ENCODE data around the gene LCE5A. TPM values are rescaled to one million over a fixed set of nuclear protein-coding genes. Genes with fewer than 3 reads are reported as not detected.
A peak's percentile ranks its signal among the peaks of the same experiment; 100 is the strongest.

Gene LCE5A
- polyA plus RNA-seq, 1 experiment: not detected

DNA sequence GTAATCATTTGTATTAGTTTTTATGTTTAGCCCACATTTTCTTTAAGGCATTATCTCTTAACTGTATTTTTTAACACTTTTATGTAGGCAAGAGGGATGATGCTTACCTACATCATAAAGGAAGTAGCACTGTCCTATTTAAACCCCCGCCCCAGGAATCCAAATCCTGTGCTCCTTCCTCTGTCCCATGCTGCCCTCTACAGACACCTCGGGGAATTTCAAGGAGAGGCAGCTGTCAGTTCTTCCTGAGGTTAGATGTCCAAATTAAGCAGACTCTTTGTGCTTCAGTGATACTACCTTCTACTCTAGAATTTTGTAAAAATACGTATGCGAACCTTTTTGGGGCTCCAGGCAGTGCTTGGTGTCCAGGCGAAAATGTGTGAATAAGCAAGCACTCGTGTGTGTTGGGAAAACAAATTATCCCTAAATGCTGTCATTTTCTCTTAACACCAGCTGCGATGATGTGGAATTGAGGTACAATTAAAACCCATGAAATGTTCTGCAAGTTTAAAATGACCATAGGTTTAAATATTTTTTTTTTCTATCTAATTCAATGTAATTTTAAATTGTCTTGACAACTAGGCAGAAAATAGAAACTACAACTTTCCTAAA, 22.8 kb downstream of the LCE5A start:
- no peak for DNase-seq (ENCODE audit: low read depth)
- Histone ChIP-seq H3K36me3 (ENCODE audit: control insufficient read depth, insufficient read depth, low read length) (no peaks in the 10 kb centered on the region), H3K4me3 (ENCODE audit: low read depth, low read length) (no peak overlapping the region), H3K27me3 (ENCODE audit: control insufficient read depth, insufficient read depth, low read length) (peaks cover 1% of the 10 kb centered on the region; the same call in 1 of the 2 replicates)
- POLR2A ChIA-PET: no interaction called here
- CTCF ChIA-PET: interaction anchor here (0.6 to 4.1 kb wide), 10 partner anchors 16 to 392 kb away, joined by 3 to 59 read pairs (median 4); no protein-coding TSS in a partner anchor
- TF ChIP-seq, protein P1, sequence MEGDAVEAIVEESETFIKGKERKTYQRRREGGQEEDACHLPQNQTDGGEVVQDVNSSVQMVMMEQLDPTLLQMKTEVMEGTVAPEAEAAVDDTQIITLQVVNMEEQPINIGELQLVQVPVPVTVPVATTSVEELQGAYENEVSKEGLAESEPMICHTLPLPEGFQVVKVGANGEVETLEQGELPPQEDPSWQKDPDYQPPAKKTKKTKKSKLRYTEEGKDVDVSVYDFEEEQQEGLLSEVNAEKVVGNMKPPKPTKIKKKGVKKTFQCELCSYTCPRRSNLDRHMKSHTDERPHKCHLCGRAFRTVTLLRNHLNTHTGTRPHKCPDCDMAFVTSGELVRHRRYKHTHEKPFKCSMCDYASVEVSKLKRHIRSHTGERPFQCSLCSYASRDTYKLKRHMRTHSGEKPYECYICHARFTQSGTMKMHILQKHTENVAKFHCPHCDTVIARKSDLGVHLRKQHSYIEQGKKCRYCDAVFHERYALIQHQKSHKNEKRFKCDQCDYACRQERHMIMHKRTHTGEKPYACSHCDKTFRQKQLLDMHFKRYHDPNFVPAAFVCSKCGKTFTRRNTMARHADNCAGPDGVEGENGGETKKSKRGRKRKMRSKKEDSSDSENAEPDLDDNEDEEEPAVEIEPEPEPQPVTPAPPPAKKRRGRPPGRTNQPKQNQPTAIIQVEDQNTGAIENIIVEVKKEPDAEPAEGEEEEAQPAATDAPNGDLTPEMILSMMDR (IDR thresholded peaks at IDR 0.05; ENCODE audit: insufficient read depth, low read depth, low read length): peak; percentile 77

DNA sequence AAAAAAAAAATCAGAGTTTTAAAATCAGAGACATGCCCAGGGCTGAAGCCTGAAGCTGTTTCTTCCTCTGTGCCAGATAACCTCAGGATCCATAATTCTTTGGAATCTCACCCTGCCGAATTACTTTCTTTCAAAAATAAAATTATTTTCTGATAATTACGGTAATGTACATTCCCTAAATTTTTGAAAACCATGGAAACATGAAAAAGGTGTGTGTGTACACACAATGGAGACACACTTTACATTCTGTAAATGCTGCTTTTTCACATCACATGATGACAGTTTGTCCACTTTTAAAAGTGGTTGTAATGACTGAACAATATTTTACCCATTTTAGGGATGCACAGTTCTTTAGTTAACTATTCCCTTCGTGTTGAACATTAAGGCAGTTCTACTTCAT, 25.2 kb downstream of the LCE5A start:
- ChIA-PET CTCF (interaction anchor here (1.7 to 4.1 kb wide), 2 partner anchors 9 to 36 kb away, joined by 4 to 59 read pairs; no protein-coding TSS in a partner anchor), POLR2A (no interaction called here)
- peaks cover 1% of the 10 kb centered on the region; the same call in 1 of the 2 replicates for H3K27me3 ChIP-seq (ENCODE audit: control insufficient read depth, insufficient read depth, low read length)
- TF ChIP-seq, protein P1 (IDR thresholded peaks at IDR 0.05; ENCODE audit: insufficient read depth, low read depth, low read length): no peak
- no peak for DNase-seq (ENCODE audit: low read depth)
- H3K36me3 ChIP-seq (ENCODE audit: control insufficient read depth, insufficient read depth, low read length): no peaks in the 10 kb centered on the region
- H3K4me3 ChIP-seq (ENCODE audit: low read depth, low read length): no peak overlapping the region

DNA sequence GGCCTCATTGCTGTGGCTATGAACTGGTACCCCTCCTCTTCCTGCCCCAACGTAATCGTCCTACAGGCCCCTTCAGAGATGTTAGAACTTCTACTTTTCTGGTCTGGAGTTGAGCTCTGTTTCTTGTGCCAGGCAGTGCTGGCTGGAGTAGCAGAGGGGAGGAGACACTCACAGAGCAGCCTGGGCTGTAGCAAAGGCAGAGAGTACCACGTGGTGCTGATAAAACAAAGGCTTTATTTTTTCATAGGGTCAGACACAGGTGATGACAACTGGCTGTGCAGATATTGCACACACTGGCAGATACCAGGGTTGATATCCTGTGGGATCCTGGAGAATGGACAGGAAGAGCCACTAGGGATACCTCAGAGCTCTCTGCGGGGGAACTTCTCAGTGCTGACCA, 26.9 kb downstream of the LCE5A start:
- ChIA-PET CTCF (interaction anchor here (1.1 kb wide), 1 partner anchor 56 kb away, joined by 3 read pairs; no protein-coding TSS in a partner anchor), POLR2A (no interaction called here)
- TF ChIP-seq, protein P1 (IDR thresholded peaks at IDR 0.05; ENCODE audit: insufficient read depth, low read depth, low read length): no peak
- no peak overlapping the region for H3K4me3 ChIP-seq (ENCODE audit: low read depth, low read length)
- peaks cover 1% of the 10 kb centered on the region; the same call in 1 of the 2 replicates for H3K27me3 ChIP-seq (ENCODE audit: control insufficient read depth, insufficient read depth, low read length)
- no peak for DNase-seq (ENCODE audit: low read depth)
- no peaks in the 10 kb centered on the region for H3K36me3 ChIP-seq (ENCODE audit: control insufficient read depth, insufficient read depth, low read length)

DNA sequence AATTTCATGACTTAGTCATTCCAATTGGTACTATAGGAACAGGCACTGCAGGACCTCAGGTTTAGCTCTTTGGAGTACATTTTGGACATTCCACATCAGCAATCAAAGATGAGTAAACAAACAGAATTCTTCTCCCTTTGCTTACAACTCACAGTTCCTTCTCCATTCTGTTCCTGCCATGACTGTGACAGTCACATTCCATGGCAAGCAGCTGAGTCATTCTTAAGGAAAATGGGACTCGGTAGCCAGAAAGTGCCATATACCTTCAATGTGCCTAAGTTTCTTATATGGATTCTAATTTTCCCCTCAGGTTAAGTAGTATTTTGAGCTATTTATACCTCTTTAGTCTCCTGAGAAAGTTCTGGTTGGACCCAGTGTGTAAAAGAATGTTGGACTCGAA, 29.3 kb downstream of the LCE5A start:
- TF ChIP-seq, protein P1 (IDR thresholded peaks at IDR 0.05; ENCODE audit: insufficient read depth, low read depth, low read length): no peak
- no peak for DNase-seq (ENCODE audit: low read depth)
- H3K36me3 ChIP-seq (ENCODE audit: control insufficient read depth, insufficient read depth, low read length): no peaks in the 10 kb centered on the region
- ChIA-PET CTCF (interaction anchor here (2.0 kb wide), 1 partner anchor 80 kb away, joined by 4 read pairs; no protein-coding TSS in a partner anchor), POLR2A (no interaction called here)
- H3K4me3 ChIP-seq (ENCODE audit: low read depth, low read length): no peak overlapping the region
- H3K27me3 ChIP-seq (ENCODE audit: control insufficient read depth, insufficient read depth, low read length): peaks cover under 1% of the 10 kb centered on the region; the same call in 1 of the 2 replicates

DNA sequence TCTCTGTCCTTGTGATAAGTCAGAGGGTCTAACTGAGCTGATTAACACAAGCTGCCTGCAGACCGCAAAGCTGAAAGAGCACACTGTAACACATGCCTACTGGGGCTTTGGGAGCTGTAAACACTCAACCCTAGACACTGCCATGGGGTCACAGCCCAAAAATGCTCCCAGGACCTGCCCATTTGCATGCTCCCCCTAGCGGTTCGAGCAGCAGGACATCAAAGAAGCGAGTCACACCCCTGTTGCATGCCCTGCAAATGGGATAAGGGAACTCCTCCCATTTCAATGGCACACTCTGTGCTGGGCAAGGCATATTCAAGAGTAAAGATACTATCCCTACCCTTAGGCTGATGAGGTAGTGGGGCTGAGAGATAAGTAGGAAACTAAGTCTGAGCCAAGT, 33.2 kb downstream of the LCE5A start:
- H3K36me3 ChIP-seq (ENCODE audit: control insufficient read depth, insufficient read depth, low read length): no peaks in the 10 kb centered on the region
- no peak overlapping the region for H3K4me3 ChIP-seq (ENCODE audit: low read depth, low read length)
- POLR2A ChIA-PET: no interaction called here
- H3K27me3 ChIP-seq (ENCODE audit: control insufficient read depth, insufficient read depth, low read length): no peaks in the 10 kb centered on the region
- DNase-seq (ENCODE audit: low read depth): no peak
- CTCF ChIA-PET: no interaction called here
- TF ChIP-seq, protein P1 (IDR thresholded peaks at IDR 0.05; ENCODE audit: insufficient read depth, low read depth, low read length): peak; percentile 22; the same call in 1 of the 2 replicates

All from BJ (cell line).